Cardiac atrium fibroblast (primary cell): ENCODE data around the gene POLR2M. TPM values are rescaled to one million over a fixed set of nuclear protein-coding genes. Genes with fewer than 3 reads are reported as not detected.

Source experiments
- total RNA-seq: library from RNA; depleted of rRNA; stranded (reverse); fragments of >200 nt; gene quantifications from 2 replicates; pipeline ENCODE4 v1.2.3, GENCODE V29; 2015

Gene POLR2M
- 34.3 and 130 TPM in 2 replicates for total RNA-seq

DNA sequence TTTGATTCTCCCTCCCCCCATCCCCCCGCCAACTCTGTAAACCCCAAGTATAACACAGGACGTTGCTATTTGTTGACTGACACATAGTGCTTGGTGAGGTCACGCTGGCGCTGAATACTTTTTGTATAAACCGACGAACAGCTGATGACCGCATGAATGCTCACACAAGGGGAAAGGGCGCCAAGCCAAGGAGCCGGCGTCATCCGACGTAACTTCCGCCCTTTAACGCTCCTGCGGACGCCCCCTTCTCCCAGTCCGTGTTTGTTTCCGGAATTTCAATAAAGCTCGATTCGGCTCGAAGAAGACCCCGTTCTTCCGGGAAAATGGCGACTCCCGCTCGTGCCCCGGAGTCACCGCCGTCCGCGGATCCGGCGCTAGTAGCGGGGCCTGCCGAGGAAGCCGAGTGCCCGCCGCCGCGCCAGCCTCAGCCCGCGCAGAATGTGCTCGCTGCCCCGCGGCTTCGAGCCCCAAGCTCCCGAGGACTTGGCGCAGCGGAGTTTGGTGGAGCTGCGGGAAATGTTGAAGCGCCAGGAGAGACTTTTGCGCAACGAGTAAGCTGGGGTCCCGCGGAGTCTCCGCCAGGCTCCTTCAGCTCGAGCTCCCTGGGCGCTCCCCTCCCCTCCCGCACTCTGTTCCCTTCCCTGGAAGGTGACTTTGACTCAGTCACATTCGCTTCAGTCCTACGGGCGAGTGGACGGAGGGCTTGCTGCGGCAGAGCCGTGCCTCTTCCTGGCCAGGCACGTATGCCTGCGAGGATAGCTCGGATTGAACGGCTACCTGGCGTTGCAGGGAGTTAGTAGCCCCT is at the start of gene POLR2M:
Gene POLR2M, plus strand, starts transcription at position 310 of the 805 bp plus-strand sequence. Its CDS starts 129 bp downstream, at position 439.

Other genes with a start within 250 kb of the POLR2M start
- 0.54 TPM in 1 of 2 replicates, not detected in the other for gene MYZAP, start 114.8 kb upstream of the POLR2M start, total RNA-seq